Measurements from ENCODE around the gene DPP10.
A peak's percentile ranks its signal among the peaks of the same experiment; 100 is the strongest.

The DPP10 gene

DNA sequence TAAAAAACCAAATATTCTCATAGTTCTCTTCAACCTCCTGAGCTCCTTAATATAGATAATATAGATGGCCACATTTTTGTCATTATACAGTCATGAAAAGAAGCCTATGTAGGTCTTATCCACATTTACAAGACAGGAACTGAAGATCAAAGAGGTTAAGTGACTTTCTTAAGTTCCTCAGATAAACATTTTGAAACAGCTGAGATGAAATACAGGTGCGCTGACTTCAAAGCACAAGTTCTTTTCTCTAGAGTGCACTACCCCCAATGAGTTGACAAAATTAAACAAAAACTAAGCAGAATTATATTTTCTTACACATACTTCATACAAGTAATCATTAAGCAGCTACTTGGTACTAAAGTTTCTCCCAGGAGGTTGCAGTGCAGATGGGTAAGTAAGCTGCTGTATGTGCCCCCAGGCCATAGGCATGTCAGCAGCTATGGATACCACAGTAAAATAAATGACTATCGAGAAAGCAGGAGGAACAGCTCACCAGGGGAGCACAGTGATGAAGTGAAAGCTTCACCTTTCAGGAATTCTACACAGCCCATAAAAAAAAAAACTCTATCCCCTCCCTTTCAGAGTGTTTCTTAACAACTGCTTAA is 199.8 kb downstream of the DPP10 start:
- Histone ChIP-seq H3K36me3 (ENCODE audit: insufficient read depth, insufficient read length, low read length) (no peaks in the 10 kb centered on the region), H3K4me1 (ENCODE audit: insufficient read depth, insufficient read length) (no peaks in the 10 kb centered on the region), H3K9me3 (ENCODE audit: insufficient read depth, low read length) (peaks cover 10% of the 10 kb centered on the region; the same call in 1 of the 2 replicates), H3K4me3 (ENCODE audit: insufficient read length, low read depth) (no peak overlapping the region), H3K9ac (ENCODE audit: insufficient read length, low read depth) (no peak overlapping the region), H3K27me3 (ENCODE audit: insufficient read depth, insufficient read length) (no peaks in the 10 kb centered on the region)
- DNase-seq (ENCODE audit: low read depth, low spot score): no peak
- TF ChIP-seq SUZ12 (IDR thresholded peaks at IDR 0.05; ENCODE audit: extremely low read depth, insufficient read depth, insufficient read length): no peak
- TF ChIP-seq ZNF274 (IDR thresholded peaks at IDR 0.05; ENCODE audit: low read depth, low read length): no peak
- TF ChIP-seq YY1 (IDR thresholded peaks at IDR 0.05; ENCODE audit: insufficient read depth, insufficient read length): no peak

GRCh38 chr2:114642988-114643553 is 200.6 kb downstream of the DPP10 start:
- Histone ChIP-seq H3K36me3 (ENCODE audit: insufficient read depth, insufficient read length, low read length) (no peaks in the 10 kb centered on the region), H3K4me1 (ENCODE audit: insufficient read depth, insufficient read length) (no peaks in the 10 kb centered on the region), H3K4me3 (ENCODE audit: insufficient read length, low read depth) (no peak overlapping the region), H3K9ac (ENCODE audit: insufficient read length, low read depth) (no peak overlapping the region), H3K9me3 (ENCODE audit: insufficient read depth, low read length) (peaks cover 10% of the 10 kb centered on the region; the same call in 1 of the 2 replicates), H3K27me3 (ENCODE audit: insufficient read depth, insufficient read length) (no peaks in the 10 kb centered on the region)
- DNase-seq (ENCODE audit: low read depth, low spot score): no peak
- no peak for TF ChIP-seq SUZ12 (IDR thresholded peaks at IDR 0.05; ENCODE audit: extremely low read depth, insufficient read depth, insufficient read length)
- TF ChIP-seq YY1 (IDR thresholded peaks at IDR 0.05; ENCODE audit: insufficient read depth, insufficient read length): no peak
- TF ChIP-seq ZNF274 (IDR thresholded peaks at IDR 0.05; ENCODE audit: low read depth, low read length): no peak

- TF ChIP-seq ZNF274 (IDR thresholded peaks at IDR 0.05; ENCODE audit: low read depth, low read length) (no peak), YY1 (IDR thresholded peaks at IDR 0.05; ENCODE audit: insufficient read depth, insufficient read length) (no peak), SUZ12 (IDR thresholded peaks at IDR 0.05; ENCODE audit: extremely low read depth, insufficient read depth, insufficient read length) (no peak)
- no peaks in the 10 kb centered on the region for H3K36me3 ChIP-seq (ENCODE audit: insufficient read depth, insufficient read length, low read length)
- no peak overlapping the region for H3K4me3 ChIP-seq (ENCODE audit: insufficient read length, low read depth)
- H3K4me1 ChIP-seq (ENCODE audit: insufficient read depth, insufficient read length): no peaks in the 10 kb centered on the region
- no peak for DNase-seq (ENCODE audit: low read depth, low spot score)
- no peaks in the 10 kb centered on the region for H3K27me3 ChIP-seq (ENCODE audit: insufficient read depth, insufficient read length)
- H3K9ac ChIP-seq (ENCODE audit: insufficient read length, low read depth): no peak overlapping the region
- H3K9me3 ChIP-seq (ENCODE audit: insufficient read depth, low read length): no peaks in the 10 kb centered on the region
Observed at GRCh38 chr2:114651933-114652332, 209.5 kb downstream of the DPP10 start.

DNA sequence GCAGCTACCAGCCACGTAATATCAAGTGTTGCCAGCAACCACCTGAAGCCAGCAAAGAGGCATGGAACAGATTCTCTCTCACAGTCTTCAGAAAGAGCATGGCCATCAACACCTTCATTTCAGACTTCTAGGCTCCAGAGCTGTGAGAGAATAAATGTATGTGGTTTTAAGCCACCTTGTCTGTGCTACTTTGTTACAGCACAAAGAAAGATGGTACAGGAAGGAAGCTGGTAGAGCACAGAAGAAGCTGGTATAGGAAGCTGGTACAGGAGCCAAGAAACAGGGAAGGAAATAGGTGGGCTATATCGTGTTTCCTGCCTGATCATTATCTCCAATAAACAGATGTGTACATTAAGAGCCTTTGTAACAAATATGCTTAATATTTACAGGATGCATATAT is 217.4 kb downstream of the DPP10 start:
- peaks cover 8% of the 10 kb centered on the region; the same call in 1 of the 2 replicates for H3K9me3 ChIP-seq (ENCODE audit: insufficient read depth, low read length)
- TF ChIP-seq SUZ12 (IDR thresholded peaks at IDR 0.05; ENCODE audit: extremely low read depth, insufficient read depth, insufficient read length): no peak
- no peak for TF ChIP-seq YY1 (IDR thresholded peaks at IDR 0.05; ENCODE audit: insufficient read depth, insufficient read length)
- TF ChIP-seq ZNF274 (IDR thresholded peaks at IDR 0.05; ENCODE audit: low read depth, low read length): no peak
- H3K36me3 ChIP-seq (ENCODE audit: insufficient read depth, insufficient read length, low read length): no peaks in the 10 kb centered on the region
- no peak overlapping the region for H3K9ac ChIP-seq (ENCODE audit: insufficient read length, low read depth)
- no peak overlapping the region for H3K4me3 ChIP-seq (ENCODE audit: insufficient read length, low read depth)
- no peaks in the 10 kb centered on the region for H3K4me1 ChIP-seq (ENCODE audit: insufficient read depth, insufficient read length)
- no peaks in the 10 kb centered on the region for H3K27me3 ChIP-seq (ENCODE audit: insufficient read depth, insufficient read length)
- DNase-seq (ENCODE audit: low read depth, low spot score): no peak

DNA sequence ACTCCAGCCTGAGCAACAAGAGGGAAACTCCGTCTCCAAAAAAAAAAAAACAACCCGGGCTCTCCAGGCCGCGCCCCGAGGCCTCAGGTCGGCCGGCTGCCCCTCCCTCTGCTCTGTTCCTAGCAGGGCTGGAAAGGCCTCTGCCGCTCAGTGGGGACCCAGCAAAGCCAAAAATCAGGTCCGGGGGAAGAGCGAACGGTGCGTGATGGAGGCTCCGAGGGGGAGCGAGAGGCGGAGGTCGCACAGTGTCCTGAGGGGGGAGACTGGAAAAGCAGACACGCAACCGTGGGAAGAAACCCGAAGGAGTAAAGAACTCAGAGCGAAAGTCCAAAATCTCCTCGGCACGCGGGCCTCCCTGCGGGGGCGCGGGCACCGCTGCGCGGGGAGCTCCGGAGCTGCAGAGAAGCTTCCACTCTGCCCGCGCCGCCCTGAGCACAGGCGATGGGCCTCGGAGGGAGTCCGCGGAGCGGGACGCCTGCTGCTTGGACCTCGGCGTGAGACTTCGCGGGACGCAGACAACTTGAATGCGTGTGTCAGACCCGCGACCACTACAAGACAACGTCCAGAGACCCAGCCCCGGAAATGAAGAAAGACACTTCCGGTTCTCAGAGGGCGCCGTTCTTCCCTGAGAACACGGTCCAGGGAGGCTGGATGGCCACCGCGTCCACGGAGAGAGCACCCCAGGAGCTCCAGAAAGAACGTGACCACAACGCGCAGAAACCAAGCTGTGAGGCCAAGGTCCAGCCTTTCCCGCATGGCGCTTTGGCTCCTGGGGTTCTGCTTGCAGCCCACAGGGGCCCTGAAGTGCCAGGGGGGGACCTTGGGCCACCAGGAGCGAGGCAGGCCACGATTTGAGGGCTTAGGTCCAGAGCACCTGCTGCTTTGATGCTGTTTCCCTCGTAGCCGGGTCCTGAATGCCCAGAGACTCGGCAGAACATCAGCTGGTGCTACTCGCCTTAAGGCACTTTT is 219.8 kb downstream of the DPP10 start:
- Histone ChIP-seq H3K4me3 (ENCODE audit: insufficient read length, low read depth) (peak overlapping the region; percentile 79), H3K9me3 (ENCODE audit: insufficient read depth, low read length) (peaks cover 8% of the 10 kb centered on the region; the same call in 1 of the 2 replicates), H3K36me3 (ENCODE audit: insufficient read depth, insufficient read length, low read length) (no peaks in the 10 kb centered on the region), H3K27me3 (ENCODE audit: insufficient read depth, insufficient read length) (no peaks in the 10 kb centered on the region), H3K9ac (ENCODE audit: insufficient read length, low read depth) (peak overlapping the region; percentile 87), H3K4me1 (ENCODE audit: insufficient read depth, insufficient read length) (no peaks in the 10 kb centered on the region)
- TF ChIP-seq YY1 (IDR thresholded peaks at IDR 0.05; ENCODE audit: insufficient read depth, insufficient read length) (no peak), ZNF274 (IDR thresholded peaks at IDR 0.05; ENCODE audit: low read depth, low read length) (no peak), SUZ12 (IDR thresholded peaks at IDR 0.05; ENCODE audit: extremely low read depth, insufficient read depth, insufficient read length) (no peak)
- DNase-seq (ENCODE audit: low read depth, low spot score): peak; percentile 54

DNA sequence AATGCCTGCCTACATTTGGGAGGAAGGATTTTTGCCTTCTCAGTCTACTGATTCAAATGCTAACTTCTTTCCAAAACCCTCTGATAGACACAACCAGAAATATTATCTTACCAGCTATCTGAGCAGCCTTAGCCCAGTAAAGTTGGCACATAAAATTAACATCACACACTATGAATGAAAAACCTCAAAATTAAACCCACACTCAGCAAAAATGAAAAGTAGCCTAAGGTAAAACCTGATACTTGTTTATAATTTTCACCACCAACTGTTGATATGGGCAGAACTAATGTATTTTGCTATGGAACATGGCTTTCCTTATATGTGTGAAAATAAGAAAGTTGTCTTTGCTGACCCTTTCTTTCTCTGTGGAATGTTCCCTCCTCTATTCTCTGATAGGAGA is 226.0 kb downstream of the DPP10 start:
- Histone ChIP-seq H3K9me3 (ENCODE audit: insufficient read depth, low read length) (no peaks in the 10 kb centered on the region), H3K4me3 (ENCODE audit: insufficient read length, low read depth) (no peak overlapping the region), H3K27me3 (ENCODE audit: insufficient read depth, insufficient read length) (no peaks in the 10 kb centered on the region), H3K4me1 (ENCODE audit: insufficient read depth, insufficient read length) (no peaks in the 10 kb centered on the region), H3K36me3 (ENCODE audit: insufficient read depth, insufficient read length, low read length) (no peaks in the 10 kb centered on the region), H3K9ac (ENCODE audit: insufficient read length, low read depth) (no peak overlapping the region)
- DNase-seq (ENCODE audit: low read depth, low spot score): no peak
- TF ChIP-seq SUZ12 (IDR thresholded peaks at IDR 0.05; ENCODE audit: extremely low read depth, insufficient read depth, insufficient read length) (no peak), ZNF274 (IDR thresholded peaks at IDR 0.05; ENCODE audit: low read depth, low read length) (no peak), YY1 (IDR thresholded peaks at IDR 0.05; ENCODE audit: insufficient read depth, insufficient read length) (no peak)

DNA sequence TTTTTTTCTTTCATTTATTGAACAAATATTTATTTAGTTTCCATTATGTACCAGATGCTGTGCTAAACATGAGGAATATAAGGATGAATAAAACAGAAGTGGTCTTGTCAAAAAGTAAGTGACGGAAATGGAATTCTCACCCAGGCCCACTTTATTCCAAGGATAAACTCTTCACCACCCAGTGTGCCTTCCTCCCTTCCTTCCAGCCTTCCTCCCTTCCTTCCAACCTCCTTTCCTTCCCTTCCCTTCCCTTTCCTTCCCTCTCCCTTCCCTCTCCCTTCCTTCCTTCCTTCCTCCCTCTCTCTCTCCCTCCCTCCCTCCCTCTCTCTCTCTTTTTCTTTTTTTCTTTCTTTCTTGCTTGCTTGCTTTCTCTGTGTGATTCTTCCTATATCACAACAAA is 240.8 kb downstream of the DPP10 start:
- no peak overlapping the region for H3K4me3 ChIP-seq (ENCODE audit: insufficient read length, low read depth)
- H3K9ac ChIP-seq (ENCODE audit: insufficient read length, low read depth): no peak overlapping the region
- no peaks in the 10 kb centered on the region for H3K36me3 ChIP-seq (ENCODE audit: insufficient read depth, insufficient read length, low read length)
- H3K9me3 ChIP-seq (ENCODE audit: insufficient read depth, low read length): no peaks in the 10 kb centered on the region
- no peaks in the 10 kb centered on the region for H3K27me3 ChIP-seq (ENCODE audit: insufficient read depth, insufficient read length)
- TF ChIP-seq SUZ12 (IDR thresholded peaks at IDR 0.05; ENCODE audit: extremely low read depth, insufficient read depth, insufficient read length) (no peak), ZNF274 (IDR thresholded peaks at IDR 0.05; ENCODE audit: low read depth, low read length) (no peak), YY1 (IDR thresholded peaks at IDR 0.05; ENCODE audit: insufficient read depth, insufficient read length) (no peak)
- DNase-seq (ENCODE audit: low read depth, low spot score): no peak
- H3K4me1 ChIP-seq (ENCODE audit: insufficient read depth, insufficient read length): no peaks in the 10 kb centered on the region

Measured in NT2/D1 (cell line).